WTC11 (cell line): ENCODE measurements around the gene OR51S1.

ENCODE experiments used
- ATF2 ChIP-seq: sonication (generic); formaldehyde crosslinking; IDR thresholded peaks from 2 replicates; pipeline ENCODE4 v1.8.1; 2022; ENCODE audit warnings: low read depth, missing genetic modification reagents, borderline replicate concordance
- ATF6 ChIP-seq: sonication (generic); formaldehyde crosslinking; IDR thresholded peaks from 2 replicates; pipeline ENCODE4 v1.8.1; 2023; ENCODE audit warnings: mild to moderate bottlenecking, missing genetic modification reagents
- CTCF ChIP-seq: fragments of 200-600 bp; IDR thresholded peaks from 2 replicates; pipeline ENCODE4 v1.8.0; 2022; ENCODE audit warnings: antibody characterized with exemption
- E2F4 ChIP-seq: sonication (generic); formaldehyde crosslinking; IDR thresholded peaks from 2 replicates; pipeline ENCODE4 v1.8.1; 2022; ENCODE audit warnings: low read depth, mild to moderate bottlenecking, moderate library complexity, missing genetic modification reagents, borderline replicate concordance
- FOXJ3 ChIP-seq: sonication (generic); formaldehyde crosslinking; IDR thresholded peaks from 2 replicates; pipeline ENCODE4 v1.9.0; 2021; ENCODE audit warnings: missing genetic modification reagents, mild to moderate bottlenecking, borderline replicate concordance
- HMGA2 ChIP-seq: fragments of 250-450 bp; sonication (Bioruptor Pico); IDR thresholded peaks from 2 replicates; pipeline ENCODE4 v1.4.0; 2021; ENCODE audit warnings: mild to moderate bottlenecking, moderate library complexity
- JUN ChIP-seq: sonication (generic); formaldehyde crosslinking; IDR thresholded peaks from 2 replicates; pipeline ENCODE4 v1.8.0; 2023; ENCODE audit warnings: mild to moderate bottlenecking, missing genetic modification reagents
- USF2 ChIP-seq: sonication (generic); formaldehyde crosslinking; IDR thresholded peaks from 2 replicates; pipeline ENCODE4 v1.8.1; 2023; ENCODE audit warnings: mild to moderate bottlenecking, missing genetic modification reagents, moderate library complexity
- ZBTB21 ChIP-seq: sonication (generic); formaldehyde crosslinking; IDR thresholded peaks from 2 replicates; pipeline ENCODE4 v1.8.1; 2023; ENCODE audit warnings: mild to moderate bottlenecking, missing genetic modification reagents, borderline replicate concordance
- ZNF263 ChIP-seq: sonication (generic); formaldehyde crosslinking; IDR thresholded peaks from 2 replicates; pipeline ENCODE4 v1.8.1; 2022; ENCODE audit warnings: low read depth, mild to moderate bottlenecking, moderate library complexity, missing genetic modification reagents

GRCh38 chr11:4882543-4882942 is 33.5 kb upstream of the OR51S1 start:
- TF ChIP-seq HMGA2 (CRISPR knock-in tag) (no peak), CTCF (no peak), ZNF263 (CRISPR knock-in tag) (no peak), E2F4 (CRISPR knock-in tag) (no peak), ATF2 (no peak), USF2 (CRISPR knock-in tag) (no peak), ZBTB21 (CRISPR knock-in tag) (no peak), JUN (CRISPR knock-in tag) (no peak), FOXJ3 (CRISPR knock-in tag) (no peak), ATF6 (CRISPR knock-in tag) (no peak)
